ENCODE measurements around the gene TMEM184B. TPM values are rescaled to one million over a fixed set of nuclear protein-coding genes. Genes with fewer than 3 reads are reported as not detected.

TMEM184B gene
- total and polyA plus RNA-seq, 2 of the 8 experiments (the other 6 are each of a cell fraction or from before 2014, with no cell fraction given), result 41.6 to 81.0 TPM

DNA sequence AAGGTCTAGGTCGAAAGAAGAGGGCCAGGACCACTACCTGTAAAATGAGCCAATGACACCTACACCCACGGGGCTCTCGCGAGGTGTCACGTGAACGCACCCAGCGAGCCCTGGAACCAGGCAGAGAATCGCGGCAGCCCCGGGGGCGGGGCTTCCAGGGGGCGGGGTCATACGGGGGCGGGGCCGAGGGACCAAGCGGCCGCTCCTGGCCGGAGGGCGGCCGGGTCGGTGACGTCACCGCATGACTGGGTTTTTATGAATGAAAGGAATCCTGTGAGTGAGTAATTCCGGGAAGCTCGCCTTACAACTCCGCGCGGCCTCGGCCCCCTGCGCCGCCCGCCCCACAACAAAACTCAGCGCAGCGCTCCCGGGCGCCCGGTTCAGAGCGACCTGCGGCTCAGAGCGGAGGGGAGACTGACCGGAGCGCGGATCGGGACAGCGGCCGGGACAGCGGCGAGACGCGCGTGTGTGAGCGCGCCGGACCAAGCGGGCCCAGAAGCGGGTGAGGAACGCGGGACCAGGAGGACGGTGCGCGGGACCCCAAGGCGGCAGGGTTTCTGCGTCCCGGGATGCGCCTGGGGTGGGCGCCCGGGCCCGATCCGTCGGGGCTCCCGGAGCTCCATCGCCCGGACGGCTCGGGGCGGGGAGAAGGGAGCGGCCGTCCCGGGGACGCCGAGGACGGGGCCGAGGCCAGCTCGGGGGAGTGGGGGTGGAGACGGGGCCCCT is 70.9 kb downstream of the TMEM184B start, which contains the start of gene MAFF (continued):
- TF ChIP-seq CHD1 (IDR thresholded peaks at IDR 0.05; ENCODE audit: low read depth, low read length) (no peak), BACH1 (IDR thresholded peaks at IDR 0.05; ENCODE audit: low read length) (peak; percentile 1; the same call in 1 of the 2 replicates), PHF8 (conservative IDR thresholded peaks at IDR 0.05; ENCODE audit: low read depth, low read length) (peak; percentile 76), JUN (IDR thresholded peaks at IDR 0.05; ENCODE audit: low read depth, low read length) (peak; percentile 70; the same call in 1 of the 2 replicates)
- TF ChIP-seq, protein P1, sequence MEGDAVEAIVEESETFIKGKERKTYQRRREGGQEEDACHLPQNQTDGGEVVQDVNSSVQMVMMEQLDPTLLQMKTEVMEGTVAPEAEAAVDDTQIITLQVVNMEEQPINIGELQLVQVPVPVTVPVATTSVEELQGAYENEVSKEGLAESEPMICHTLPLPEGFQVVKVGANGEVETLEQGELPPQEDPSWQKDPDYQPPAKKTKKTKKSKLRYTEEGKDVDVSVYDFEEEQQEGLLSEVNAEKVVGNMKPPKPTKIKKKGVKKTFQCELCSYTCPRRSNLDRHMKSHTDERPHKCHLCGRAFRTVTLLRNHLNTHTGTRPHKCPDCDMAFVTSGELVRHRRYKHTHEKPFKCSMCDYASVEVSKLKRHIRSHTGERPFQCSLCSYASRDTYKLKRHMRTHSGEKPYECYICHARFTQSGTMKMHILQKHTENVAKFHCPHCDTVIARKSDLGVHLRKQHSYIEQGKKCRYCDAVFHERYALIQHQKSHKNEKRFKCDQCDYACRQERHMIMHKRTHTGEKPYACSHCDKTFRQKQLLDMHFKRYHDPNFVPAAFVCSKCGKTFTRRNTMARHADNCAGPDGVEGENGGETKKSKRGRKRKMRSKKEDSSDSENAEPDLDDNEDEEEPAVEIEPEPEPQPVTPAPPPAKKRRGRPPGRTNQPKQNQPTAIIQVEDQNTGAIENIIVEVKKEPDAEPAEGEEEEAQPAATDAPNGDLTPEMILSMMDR (IDR thresholded peaks at IDR 0.05; ENCODE audit: control extremely low read depth in 1 of 3, insufficient read depth in 1 of 3, low read depth in 1 of 3, low read length in 3 of 3), result no peak
- TF ChIP-seq, protein P2, sequence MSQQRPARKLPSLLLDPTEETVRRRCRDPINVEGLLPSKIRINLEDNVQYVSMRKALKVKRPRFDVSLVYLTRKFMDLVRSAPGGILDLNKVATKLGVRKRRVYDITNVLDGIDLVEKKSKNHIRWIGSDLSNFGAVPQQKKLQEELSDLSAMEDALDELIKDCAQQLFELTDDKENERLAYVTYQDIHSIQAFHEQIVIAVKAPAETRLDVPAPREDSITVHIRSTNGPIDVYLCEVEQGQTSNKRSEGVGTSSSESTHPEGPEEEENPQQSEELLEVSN (IDR thresholded peaks at IDR 0.05), result no peak
- TF ChIP-seq, protein P3, sequence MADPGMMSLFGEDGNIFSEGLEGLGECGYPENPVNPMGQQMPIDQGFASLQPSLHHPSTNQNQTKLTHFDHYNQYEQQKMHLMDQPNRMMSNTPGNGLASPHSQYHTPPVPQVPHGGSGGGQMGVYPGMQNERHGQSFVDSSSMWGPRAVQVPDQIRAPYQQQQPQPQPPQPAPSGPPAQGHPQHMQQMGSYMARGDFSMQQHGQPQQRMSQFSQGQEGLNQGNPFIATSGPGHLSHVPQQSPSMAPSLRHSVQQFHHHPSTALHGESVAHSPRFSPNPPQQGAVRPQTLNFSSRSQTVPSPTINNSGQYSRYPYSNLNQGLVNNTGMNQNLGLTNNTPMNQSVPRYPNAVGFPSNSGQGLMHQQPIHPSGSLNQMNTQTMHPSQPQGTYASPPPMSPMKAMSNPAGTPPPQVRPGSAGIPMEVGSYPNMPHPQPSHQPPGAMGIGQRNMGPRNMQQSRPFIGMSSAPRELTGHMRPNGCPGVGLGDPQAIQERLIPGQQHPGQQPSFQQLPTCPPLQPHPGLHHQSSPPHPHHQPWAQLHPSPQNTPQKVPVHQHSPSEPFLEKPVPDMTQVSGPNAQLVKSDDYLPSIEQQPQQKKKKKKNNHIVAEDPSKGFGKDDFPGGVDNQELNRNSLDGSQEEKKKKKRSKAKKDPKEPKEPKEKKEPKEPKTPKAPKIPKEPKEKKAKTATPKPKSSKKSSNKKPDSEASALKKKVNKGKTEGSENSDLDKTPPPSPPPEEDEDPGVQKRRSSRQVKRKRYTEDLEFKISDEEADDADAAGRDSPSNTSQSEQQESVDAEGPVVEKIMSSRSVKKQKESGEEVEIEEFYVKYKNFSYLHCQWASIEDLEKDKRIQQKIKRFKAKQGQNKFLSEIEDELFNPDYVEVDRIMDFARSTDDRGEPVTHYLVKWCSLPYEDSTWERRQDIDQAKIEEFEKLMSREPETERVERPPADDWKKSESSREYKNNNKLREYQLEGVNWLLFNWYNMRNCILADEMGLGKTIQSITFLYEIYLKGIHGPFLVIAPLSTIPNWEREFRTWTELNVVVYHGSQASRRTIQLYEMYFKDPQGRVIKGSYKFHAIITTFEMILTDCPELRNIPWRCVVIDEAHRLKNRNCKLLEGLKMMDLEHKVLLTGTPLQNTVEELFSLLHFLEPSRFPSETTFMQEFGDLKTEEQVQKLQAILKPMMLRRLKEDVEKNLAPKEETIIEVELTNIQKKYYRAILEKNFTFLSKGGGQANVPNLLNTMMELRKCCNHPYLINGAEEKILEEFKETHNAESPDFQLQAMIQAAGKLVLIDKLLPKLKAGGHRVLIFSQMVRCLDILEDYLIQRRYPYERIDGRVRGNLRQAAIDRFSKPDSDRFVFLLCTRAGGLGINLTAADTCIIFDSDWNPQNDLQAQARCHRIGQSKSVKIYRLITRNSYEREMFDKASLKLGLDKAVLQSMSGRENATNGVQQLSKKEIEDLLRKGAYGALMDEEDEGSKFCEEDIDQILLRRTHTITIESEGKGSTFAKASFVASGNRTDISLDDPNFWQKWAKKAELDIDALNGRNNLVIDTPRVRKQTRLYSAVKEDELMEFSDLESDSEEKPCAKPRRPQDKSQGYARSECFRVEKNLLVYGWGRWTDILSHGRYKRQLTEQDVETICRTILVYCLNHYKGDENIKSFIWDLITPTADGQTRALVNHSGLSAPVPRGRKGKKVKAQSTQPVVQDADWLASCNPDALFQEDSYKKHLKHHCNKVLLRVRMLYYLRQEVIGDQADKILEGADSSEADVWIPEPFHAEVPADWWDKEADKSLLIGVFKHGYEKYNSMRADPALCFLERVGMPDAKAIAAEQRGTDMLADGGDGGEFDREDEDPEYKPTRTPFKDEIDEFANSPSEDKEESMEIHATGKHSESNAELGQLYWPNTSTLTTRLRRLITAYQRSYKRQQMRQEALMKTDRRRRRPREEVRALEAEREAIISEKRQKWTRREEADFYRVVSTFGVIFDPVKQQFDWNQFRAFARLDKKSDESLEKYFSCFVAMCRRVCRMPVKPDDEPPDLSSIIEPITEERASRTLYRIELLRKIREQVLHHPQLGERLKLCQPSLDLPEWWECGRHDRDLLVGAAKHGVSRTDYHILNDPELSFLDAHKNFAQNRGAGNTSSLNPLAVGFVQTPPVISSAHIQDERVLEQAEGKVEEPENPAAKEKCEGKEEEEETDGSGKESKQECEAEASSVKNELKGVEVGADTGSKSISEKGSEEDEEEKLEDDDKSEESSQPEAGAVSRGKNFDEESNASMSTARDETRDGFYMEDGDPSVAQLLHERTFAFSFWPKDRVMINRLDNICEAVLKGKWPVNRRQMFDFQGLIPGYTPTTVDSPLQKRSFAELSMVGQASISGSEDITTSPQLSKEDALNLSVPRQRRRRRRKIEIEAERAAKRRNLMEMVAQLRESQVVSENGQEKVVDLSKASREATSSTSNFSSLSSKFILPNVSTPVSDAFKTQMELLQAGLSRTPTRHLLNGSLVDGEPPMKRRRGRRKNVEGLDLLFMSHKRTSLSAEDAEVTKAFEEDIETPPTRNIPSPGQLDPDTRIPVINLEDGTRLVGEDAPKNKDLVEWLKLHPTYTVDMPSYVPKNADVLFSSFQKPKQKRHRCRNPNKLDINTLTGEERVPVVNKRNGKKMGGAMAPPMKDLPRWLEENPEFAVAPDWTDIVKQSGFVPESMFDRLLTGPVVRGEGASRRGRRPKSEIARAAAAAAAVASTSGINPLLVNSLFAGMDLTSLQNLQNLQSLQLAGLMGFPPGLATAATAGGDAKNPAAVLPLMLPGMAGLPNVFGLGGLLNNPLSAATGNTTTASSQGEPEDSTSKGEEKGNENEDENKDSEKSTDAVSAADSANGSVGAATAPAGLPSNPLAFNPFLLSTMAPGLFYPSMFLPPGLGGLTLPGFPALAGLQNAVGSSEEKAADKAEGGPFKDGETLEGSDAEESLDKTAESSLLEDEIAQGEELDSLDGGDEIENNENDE (IDR thresholded peaks at IDR 0.05; ENCODE audit: insufficient replicate concordance, low read length), result no peak
